GM19467 (cell line): ENCODE data around the gene NGEF.

ENCODE experiments used
- ATAC-seq: cut with Tn5 transposase; IDR thresholded peaks from one replicate; pipeline ENCODE4 v1.9.1; 2021; ENCODE audit warnings: mild to moderate bottlenecking, moderate library complexity; ENCODE audit not compliant: unreplicated experiment

NGEF gene

DNA sequence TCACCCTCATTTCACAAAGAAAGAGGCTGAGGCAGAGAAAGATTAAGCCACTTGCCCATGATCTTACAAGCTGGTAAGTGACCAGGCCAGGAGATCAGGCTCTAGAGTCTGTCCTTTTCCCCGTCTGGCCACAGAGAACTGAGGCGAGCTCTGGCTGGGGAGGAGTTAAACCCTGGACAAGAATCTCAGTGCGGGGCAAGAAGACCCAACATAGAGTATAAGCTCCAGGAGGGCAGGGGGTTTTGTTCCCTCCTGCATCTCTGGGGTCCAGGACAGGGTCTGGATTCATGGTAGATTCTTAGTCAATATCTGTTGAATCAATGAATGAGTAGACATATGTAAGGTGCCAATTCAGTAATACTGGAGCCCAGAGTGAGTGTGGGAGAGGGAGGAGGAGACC, 34.1 kb upstream of the NGEF start:
- no peak for ATAC-seq

DNA sequence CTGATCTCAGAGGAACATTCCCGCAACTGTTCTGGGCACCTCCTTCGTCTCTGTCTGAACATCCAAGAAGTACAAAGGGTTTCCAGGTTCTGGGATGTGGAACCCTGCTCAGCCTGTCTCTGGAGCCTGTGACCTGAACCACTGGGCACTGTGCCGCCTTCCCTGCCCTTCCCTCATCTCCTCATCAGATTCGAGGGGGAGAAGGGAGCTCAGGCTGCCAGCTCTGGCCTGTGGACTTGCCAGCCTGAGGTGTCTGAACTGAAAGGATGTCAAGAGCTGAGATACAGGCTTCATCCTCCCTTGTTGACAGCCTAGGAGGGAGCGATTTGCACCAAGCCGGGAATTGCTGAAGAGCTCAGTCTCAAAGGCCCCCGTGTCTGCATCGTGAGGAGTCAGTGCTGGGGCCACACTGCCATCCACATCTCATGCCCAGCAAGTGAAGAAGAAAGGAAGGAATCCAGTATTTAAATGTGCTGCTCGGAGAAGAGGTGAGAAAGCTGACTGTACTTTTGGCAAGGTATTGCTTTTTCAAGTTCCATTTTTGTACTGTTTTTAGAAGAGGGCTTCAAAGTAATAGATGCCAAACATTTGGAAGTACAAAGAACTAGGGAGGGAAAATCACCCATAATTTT, 32.0 kb upstream of the NGEF start:
- ATAC-seq = no peak

DNA sequence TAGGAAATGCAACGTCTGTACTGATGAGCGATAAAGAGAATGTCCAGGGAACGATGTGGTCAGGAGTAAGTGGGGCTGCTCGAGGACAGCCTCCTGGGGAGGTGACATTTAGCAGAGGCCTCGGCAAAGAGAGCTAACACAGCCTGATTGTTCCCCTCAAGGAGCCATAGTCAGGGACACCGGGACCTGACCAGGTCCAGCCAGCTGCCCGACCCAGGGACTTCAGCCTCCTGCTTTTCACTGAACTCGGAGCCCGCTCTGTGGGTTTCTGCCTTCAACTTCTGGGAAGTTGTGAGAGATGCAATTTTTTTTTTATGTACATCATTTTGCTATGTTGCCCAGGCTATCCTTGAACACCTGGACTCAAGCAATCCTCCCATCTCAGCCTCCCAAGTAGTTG, 29.5 kb upstream of the NGEF start:
- ATAC-seq = no peak

DNA sequence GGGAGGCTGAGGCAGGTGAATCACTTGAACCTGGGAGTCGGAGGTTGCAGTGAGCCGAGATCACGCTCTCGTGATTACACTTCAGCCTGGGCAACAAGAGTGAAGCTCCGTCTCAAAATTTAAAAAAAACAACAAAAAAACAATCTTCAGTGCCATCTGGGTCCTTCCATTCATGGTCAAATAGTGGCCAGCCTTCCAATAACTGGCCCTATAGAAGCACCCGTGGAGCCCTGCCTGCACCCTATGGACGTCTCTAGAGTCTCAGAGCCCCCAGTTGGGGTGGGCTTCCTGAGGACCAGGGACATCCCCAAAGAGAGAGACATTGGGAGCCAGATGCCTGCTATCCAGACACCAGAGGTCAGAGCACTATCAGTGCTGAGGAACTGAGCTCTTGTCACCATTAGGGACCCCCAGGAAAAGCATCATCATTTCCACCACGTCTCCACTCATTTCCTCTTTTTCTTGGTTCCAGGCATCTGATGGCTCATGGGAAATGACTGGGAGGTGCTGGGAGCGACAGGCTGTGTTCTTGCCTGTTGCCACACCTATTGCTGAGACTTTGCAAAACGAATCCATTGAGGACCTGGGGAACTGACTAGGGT, 28.8 kb upstream of the NGEF start:
- ATAC-seq = no peak

GRCh38 chr2:233040571-233040970, 27.5 kb upstream of the NGEF start:
- ATAC-seq = no peak

GRCh38 chr2:233039846-233040530, 26.9 kb upstream of the NGEF start:
- ATAC-seq = no peak

DNA sequence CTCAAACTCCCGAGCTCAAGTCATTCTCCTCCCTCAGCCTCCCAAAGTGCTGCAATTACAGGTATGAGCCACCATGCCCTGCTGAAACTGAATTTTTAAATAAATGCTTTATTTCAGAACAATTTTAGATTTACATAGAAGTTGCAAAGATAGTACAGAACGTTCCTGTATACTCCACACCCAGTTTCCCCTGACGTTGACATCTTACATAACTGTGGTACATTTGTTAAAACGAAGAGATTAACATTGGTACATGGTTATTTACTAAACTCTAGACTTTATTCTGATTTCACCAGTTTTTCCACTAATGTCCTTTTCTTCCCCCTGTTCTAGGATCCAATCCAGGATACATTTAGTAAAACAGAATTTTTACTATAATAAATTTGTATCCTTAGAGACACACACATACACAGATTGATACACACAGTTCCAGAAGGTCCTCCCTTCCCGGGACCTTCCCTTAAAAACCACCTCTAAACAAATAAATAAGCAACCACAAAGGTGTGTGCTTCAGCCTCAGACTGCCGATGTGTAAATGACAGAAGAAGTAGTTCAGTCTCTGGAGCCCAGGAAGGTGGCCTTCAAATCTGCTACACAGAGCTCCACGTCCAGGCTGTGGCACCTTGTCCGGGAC, 26.3 kb upstream of the NGEF start:
- no peak for ATAC-seq

DNA sequence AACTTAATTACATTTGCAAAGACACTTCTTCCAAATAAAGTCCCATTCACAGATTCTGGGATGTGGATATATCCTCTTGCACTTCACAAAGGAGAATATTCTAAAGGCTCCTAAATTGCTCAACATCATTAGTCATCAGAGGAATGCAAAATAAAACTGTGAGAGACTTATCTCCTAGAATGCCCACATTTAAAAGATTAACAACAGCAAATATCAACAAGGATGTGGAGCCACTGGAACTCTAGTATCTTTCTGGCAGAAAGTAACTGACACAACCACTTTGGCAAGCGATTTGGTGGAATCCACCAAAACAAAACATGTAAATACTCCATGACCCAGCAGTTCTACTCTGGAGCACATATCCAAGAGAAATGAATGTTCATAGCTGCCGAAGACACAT, 24.0 kb upstream of the NGEF start:
- no peak for ATAC-seq

DNA sequence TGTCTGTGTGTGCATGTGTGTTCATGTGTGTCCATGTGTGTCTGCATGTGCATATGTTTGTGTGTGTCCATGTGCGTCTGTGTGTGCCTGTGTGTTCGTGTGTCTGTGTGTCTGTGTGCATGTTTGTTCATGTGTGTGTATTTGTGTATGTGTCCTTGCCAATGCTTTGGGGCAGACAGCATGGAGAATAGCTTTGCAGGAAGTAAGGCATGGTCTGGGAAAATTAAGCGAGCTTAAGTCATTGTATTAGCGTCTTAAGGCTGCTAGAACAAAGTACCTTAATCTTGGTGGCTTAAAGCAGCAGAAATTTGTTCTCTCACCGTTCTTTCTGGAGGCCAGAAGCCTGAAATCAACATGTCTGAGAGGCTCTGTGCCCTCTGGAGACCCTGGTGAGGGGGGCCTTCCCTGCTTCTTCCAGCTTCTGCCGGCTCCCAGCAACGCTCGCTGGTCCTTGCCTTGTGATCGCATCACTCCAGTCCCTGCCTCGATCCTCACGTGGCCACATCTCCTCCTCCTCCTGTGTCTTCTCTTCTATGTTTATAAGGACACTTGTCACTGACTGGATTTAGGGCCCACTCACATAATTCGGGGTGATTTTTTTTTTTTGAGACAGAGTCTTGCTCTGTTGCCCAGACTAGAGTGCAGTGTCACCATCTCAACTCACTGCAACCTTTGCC, 23.2 kb upstream of the NGEF start:
- ATAC-seq = no peak

GRCh38 chr2:233035426-233036161, 22.5 kb upstream of the NGEF start:
- no peak for ATAC-seq

DNA sequence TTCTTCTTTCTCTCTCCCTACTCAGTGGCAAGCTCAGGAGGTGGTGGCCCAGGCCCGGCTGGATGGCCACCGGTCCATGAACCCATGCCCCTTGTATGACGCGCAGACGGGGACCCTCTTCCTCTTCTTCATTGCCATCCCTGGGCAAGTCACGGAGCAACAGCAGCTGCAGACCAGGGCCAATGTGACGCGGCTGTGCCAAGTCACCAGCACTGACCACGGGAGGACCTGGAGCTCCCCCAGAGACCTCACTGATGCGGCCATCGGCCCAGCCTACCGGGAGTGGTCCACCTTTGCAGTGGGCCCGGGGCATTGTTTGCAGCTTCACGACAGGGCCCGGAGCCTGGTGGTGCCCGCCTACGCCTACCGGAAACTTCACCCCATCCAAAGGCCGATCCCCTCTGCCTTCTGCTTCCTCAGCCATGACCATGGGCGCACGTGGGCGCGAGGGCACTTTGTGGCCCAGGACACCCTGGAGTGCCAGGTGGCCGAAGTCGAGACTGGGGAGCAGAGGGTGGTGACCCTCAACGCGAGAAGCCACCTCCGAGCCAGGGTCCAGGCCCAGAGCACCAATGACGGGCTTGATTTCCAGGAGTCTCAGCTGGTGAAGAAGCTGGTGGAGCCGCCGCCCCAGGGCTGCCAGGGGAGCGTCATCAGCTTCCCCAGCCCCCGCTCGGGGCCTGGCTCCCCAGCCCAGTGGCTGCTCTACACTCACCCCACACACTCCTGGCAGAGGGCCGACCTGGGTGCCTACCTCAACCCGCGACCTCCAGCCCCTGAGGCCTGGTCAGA, 21.2 kb upstream of the NGEF start:
- no peak for ATAC-seq

GRCh38 chr2:233033672-233034071, 20.6 kb upstream of the NGEF start:
- ATAC-seq = no peak

- ATAC-seq = no peak
Measured at GRCh38 chr2:233032551-233033320, 19.7 kb upstream of the NGEF start, which contains the start of gene NEU2. Gene NEU2, plus strand, starts transcription at chr2:233032672. Its CDS starts 0 bp downstream, at chr2:233032672.

DNA sequence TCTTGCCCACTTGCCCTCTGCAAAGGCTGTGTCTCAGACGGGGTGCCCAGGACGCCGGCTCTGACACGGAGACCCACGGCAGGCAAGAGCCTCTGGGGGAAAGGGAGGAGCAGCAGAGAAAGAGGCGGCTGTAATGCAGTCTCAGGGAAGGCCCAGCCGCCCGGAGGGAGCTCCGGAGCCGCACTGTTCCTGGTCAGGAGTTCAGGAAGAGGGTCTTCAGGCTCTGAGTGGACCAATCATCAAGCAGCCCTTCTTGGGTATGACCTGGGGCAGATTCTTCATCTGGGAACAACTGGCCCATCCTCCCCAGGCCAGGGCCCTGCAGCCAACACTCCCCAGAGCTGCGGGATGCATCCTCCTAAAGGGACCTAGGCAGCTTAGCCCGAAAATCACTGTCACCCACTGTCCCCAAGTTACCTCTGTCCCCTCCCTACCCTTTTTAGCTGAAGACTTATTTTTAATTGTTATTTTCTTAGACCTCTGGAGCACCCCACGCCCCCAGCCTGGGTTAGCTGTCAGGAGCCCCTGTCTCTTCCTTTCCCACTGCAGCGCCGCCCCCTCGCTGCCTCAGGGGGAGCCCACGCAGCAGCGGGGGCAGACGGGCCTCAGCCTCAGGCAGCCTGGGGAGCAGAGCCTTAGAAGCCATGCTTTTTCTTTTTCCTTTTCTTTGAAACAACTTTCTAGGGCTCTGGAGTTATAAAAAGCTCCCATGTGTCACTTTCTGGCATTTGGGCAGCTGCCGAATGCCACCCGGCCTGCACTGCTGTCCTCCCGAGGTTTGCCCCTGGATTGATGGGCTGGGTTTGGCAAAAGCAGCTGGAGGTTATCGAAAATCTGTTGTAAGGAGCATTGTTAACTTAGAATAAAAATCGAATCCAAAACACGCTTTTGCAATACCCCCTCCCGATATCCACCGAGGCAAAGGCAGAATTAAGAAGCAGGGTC, 18.8 kb upstream of the NGEF start:
- ATAC-seq = no peak

DNA sequence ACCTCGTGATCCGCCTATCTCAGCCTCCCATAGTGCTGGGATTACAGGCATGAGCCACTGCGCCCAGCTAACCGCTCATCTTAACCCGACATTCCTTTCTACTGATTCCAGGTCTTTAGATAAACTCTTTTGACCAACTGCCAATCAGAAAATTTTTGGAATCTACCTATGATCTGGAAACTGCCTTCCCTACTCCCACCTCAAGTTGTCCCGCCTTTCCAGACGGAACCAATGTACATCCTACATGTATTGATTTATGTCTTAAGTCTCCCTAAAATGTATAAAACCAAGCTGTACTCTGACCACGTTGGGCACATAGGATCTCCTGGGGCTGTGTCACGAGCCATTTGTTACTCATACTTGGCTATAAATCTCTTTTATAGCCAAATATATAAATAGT, 16.3 kb upstream of the NGEF start:
- no peak for ATAC-seq

- ATAC-seq = no peak
Measured at GRCh38 chr2:233026198-233026813, 13.2 kb upstream of the NGEF start.

GRCh38 chr2:233025706-233026105, 12.7 kb upstream of the NGEF start:
- no peak for ATAC-seq
